OCI-LY1 (cell line): ENCODE measurements around the gene MCF2L2.

Source experiments
- H2AFZ ChIP-seq: fragments of 200-600 bp; sonication (generic), shearing (Covaris generic); 2 replicates; pipeline ENCODE4 v1.6.0; 2014; ENCODE audit warnings: antibody characterized with exemption, mild to moderate bottlenecking, low read length
- H3F3A ChIP-seq: fragments of 200-600 bp; sonication (generic), shearing (Covaris generic); 2 replicates; pipeline ENCODE4 v1.6.0; 2014; ENCODE audit warnings: mild to moderate bottlenecking, antibody characterized with exemption, low read length, moderate library complexity; ENCODE audit not compliant: insufficient read depth
- H3K27ac ChIP-seq: fragments of 200-600 bp; sonication (generic); 2 replicates; pipeline ENCODE4 v1.5.1; 2014; ENCODE audit warnings: low read length, mixed run types, mild to moderate bottlenecking, low read depth; ENCODE audit not compliant: poor library complexity, severe bottlenecking
- H3K27me3 ChIP-seq: fragments of 200-600 bp; sonication (generic); 2 replicates; pipeline ENCODE4 v1.6.0; 2014; ENCODE audit warnings: antibody characterized with exemption, mild to moderate bottlenecking, low read length, moderate library complexity; ENCODE audit not compliant: insufficient read depth
- H3K36me3 ChIP-seq: fragments of 200-600 bp; sonication (generic); 2 replicates; pipeline ENCODE4 v1.6.1; 2014; ENCODE audit warnings: mild to moderate bottlenecking, antibody characterized with exemption, low read length, moderate library complexity, mixed read lengths; ENCODE audit not compliant: insufficient read depth
- H3K4me1 ChIP-seq: fragments of 200-600 bp; sonication (generic); 2 replicates; pipeline ENCODE4 v1.5.1; 2014; ENCODE audit warnings: mild to moderate bottlenecking, low read length, moderate library complexity; ENCODE audit not compliant: insufficient read depth, severe bottlenecking
- H3K4me2 ChIP-seq: fragments of 200-600 bp; sonication (generic), shearing (Covaris generic); 2 replicates; pipeline ENCODE4 v1.6.1; 2014; ENCODE audit warnings: low read length
- H3K4me3 ChIP-seq: fragments of 200-600 bp; sonication (generic); 2 replicates; pipeline ENCODE4 v1.5.1; 2014; ENCODE audit warnings: low read length, low read depth, mild to moderate bottlenecking, mixed read lengths; ENCODE audit not compliant: poor library complexity, severe bottlenecking
- H3K79me2 ChIP-seq: fragments of 200-600 bp; shearing (Covaris generic); 2 replicates; pipeline ENCODE4 v1.6.1; 2016; ENCODE audit warnings: mixed run types, low read length, mixed read lengths; ENCODE audit not compliant: insufficient read depth
- H3K9ac ChIP-seq: fragments of 200-600 bp; sonication (generic), shearing (Covaris generic); 2 replicates; pipeline ENCODE4 v1.6.1; 2014; ENCODE audit warnings: mild to moderate bottlenecking, low read length, mixed read lengths
- H3K9me2 ChIP-seq: fragments of 200-600 bp; sonication (generic), shearing (Covaris generic); 2 replicates; pipeline ENCODE4 v1.6.1; 2014; ENCODE audit warnings: low read depth, mild to moderate bottlenecking, low read length, mixed read lengths
- H3K9me3 ChIP-seq: fragments of 200-600 bp; shearing (Covaris generic); 2 replicates; pipeline ENCODE4 v1.6.1; 2014; ENCODE audit warnings: low read length, mixed read lengths
- H4K20me1 ChIP-seq: fragments of 200-600 bp; sonication (generic), shearing (Covaris generic); 2 replicates; pipeline ENCODE4 v1.6.0; 2016; ENCODE audit warnings: mild to moderate bottlenecking, low read length; ENCODE audit not compliant: insufficient read depth
- EZH2 ChIP-seq: fragments of 200-600 bp; sonication (generic), shearing (Covaris generic); IDR thresholded peaks from 2 replicates; pipeline ENCODE4 v1.8.0; 2017; ENCODE audit warnings: borderline replicate concordance, mixed run types, mild to moderate bottlenecking, antibody characterized with exemption, low read length, moderate library complexity, mixed read lengths
- TF ChIP-seq, protein P1 (sequence below): fragments of 200-600 bp; sonication (generic), shearing (Covaris generic); IDR thresholded peaks from 2 replicates; pipeline ENCODE4 v1.5.1; 2017; ENCODE audit warnings: mild to moderate bottlenecking, antibody characterized with exemption, low read length, moderate library complexity, mixed read lengths

Gene MCF2L2

GRCh38 chr3:183163563-183163962 is 264.9 kb downstream of the MCF2L2 start:
- Histone ChIP-seq H3K4me3 (no peak overlapping the region), H3K27ac (no peak overlapping the region), H3K9me3 (no peaks in the 10 kb centered on the region), H3K4me1 (peaks cover 16% of the 10 kb centered on the region), H3K79me2 (no peaks in the 10 kb centered on the region), H3K9ac (no peak overlapping the region), H3K27me3 (peaks cover 19% of the 10 kb centered on the region), H3K4me2 (no peak overlapping the region), H3K9me2 (no peaks in the 10 kb centered on the region), H3F3A (no peaks in the 10 kb centered on the region), H4K20me1 (no peaks in the 10 kb centered on the region), H2AFZ (no peak overlapping the region), H3K36me3 (no peaks in the 10 kb centered on the region)
- TF ChIP-seq EZH2 = no peak
- TF ChIP-seq, protein P1, sequence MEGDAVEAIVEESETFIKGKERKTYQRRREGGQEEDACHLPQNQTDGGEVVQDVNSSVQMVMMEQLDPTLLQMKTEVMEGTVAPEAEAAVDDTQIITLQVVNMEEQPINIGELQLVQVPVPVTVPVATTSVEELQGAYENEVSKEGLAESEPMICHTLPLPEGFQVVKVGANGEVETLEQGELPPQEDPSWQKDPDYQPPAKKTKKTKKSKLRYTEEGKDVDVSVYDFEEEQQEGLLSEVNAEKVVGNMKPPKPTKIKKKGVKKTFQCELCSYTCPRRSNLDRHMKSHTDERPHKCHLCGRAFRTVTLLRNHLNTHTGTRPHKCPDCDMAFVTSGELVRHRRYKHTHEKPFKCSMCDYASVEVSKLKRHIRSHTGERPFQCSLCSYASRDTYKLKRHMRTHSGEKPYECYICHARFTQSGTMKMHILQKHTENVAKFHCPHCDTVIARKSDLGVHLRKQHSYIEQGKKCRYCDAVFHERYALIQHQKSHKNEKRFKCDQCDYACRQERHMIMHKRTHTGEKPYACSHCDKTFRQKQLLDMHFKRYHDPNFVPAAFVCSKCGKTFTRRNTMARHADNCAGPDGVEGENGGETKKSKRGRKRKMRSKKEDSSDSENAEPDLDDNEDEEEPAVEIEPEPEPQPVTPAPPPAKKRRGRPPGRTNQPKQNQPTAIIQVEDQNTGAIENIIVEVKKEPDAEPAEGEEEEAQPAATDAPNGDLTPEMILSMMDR = no peak

GRCh38 chr3:183161552-183162336 is 266.7 kb downstream of the MCF2L2 start:
- peak overlapping the region; percentile 81 for H3K4me2 ChIP-seq
- H3K27me3 ChIP-seq = peaks cover 19% of the 10 kb centered on the region

GRCh38 chr3:183160616-183161015 is 267.8 kb downstream of the MCF2L2 start:
- Histone ChIP-seq H3K27me3 (peaks cover 19% of the 10 kb centered on the region), H3K4me1 (peaks cover 16% of the 10 kb centered on the region), H4K20me1 (no peaks in the 10 kb centered on the region), H2AFZ (no peak overlapping the region), H3K79me2 (no peaks in the 10 kb centered on the region), H3K4me3 (no peak overlapping the region), H3K27ac (no peak overlapping the region), H3K9me3 (no peaks in the 10 kb centered on the region), H3F3A (no peaks in the 10 kb centered on the region), H3K9ac (no peak overlapping the region), H3K4me2 (no peak overlapping the region), H3K9me2 (no peaks in the 10 kb centered on the region), H3K36me3 (no peaks in the 10 kb centered on the region)
- TF ChIP-seq, protein P1 = no peak
- TF ChIP-seq EZH2 = no peak

More at GRCh38 chr3:183161552-183162336, 266.7 kb downstream of the MCF2L2 start:
- Histone ChIP-seq H3K4me1 (peaks cover 16% of the 10 kb centered on the region), H4K20me1 (no peaks in the 10 kb centered on the region), H3K9me2 (no peaks in the 10 kb centered on the region), H3K79me2 (no peaks in the 10 kb centered on the region), H3K27ac (no peak overlapping the region), H3K9me3 (no peaks in the 10 kb centered on the region), H3K36me3 (no peaks in the 10 kb centered on the region), H2AFZ (no peak overlapping the region), H3K9ac (peak overlapping the region; percentile 17; the same call in 1 of the 2 replicates), H3F3A (no peaks in the 10 kb centered on the region), H3K4me3 (peak overlapping the region; percentile 64)
- no peak for TF ChIP-seq EZH2
- TF ChIP-seq, protein P1 = no peak; the same call in 1 of the 2 replicates
